Panc1 (cell line): Measurements from ENCODE around the gene NTRK3.

Source experiments
- CTCF ChIP-seq: fragments of 450-650 bp; IDR thresholded peaks from 2 replicates; pipeline ENCODE4 v1.5.1; 2017; ENCODE audit warnings: mild to moderate bottlenecking
- POLR2AphosphoS5 ChIP-seq: IDR thresholded peaks from 2 replicates; pipeline ENCODE4 v1.6.1; 2012; ENCODE audit warnings: mild to moderate bottlenecking, low read depth, low read length, moderate library complexity
- TCF7L2 ChIP-seq: IDR thresholded peaks from 2 replicates; pipeline ENCODE4 v1.6.1; 2011; ENCODE audit warnings: mild to moderate bottlenecking, low read depth, low read length, inconsistent platforms

- TF ChIP-seq TCF7L2 (no peak), CTCF (no peak), POLR2AphosphoS5 (no peak)
Measured at GRCh38 chr15:88299497-88299896, 43.0 kb upstream of the NTRK3 start.
